HUDEP-2 (cell line): ENCODE results near the gene TFG.
"Not testable (repeated sequence)": the region's sequence is repeated elsewhere in the genome, so short reads cannot be mapped to it uniquely, and the experiment has no call there.

Experiments
- DNase-seq, 76 experiments: peaks; one replicate each; lab custom pipeline; 2025; ENCODE audit not compliant: unreplicated experiment in 76 of 76; lab: John Stamatoyannopoulos, UW

Gene TFG

GRCh38 chr3:100708989-100709841 is at the start of gene TFG:
Gene TFG (plus strand): TSS chr3:100709494. CDS start chr3:100713686, 4,192 bp downstream.
- peak; percentile 39 to 99 (median 95) for DNase-seq

GRCh38 chr3:100661294-100661693 is 48.0 kb upstream of the TFG start:
- not testable (repeated sequence) for DNase-seq

GRCh38 chr3:100662113-100662823 is 47.0 kb upstream of the TFG start:
- DNase-seq, result no peak

- no peak for DNase-seq
Observed at GRCh38 chr3:100665230-100665629, 44.1 kb upstream of the TFG start.

DNA sequence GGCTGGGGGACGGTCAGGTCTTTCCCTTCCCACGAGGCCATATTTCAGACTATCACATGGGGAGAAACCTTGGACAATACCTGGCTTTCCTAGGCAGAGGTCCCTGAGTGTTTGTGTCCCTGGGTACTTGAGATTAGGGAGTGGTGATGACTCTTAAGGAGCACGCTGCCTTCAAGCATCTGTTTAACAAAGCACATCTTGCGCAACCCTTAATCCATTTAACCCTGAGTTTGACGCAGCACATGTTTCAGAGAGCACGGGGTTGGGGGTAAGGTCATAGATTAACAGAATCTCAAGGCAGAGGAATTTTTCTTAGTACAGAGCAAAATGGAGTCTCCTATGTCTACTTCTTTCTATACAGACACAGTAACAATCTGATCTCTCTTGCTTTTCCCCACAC is 42.6 kb upstream of the TFG start:
- DNase-seq, result not testable (repeated sequence)

DNA sequence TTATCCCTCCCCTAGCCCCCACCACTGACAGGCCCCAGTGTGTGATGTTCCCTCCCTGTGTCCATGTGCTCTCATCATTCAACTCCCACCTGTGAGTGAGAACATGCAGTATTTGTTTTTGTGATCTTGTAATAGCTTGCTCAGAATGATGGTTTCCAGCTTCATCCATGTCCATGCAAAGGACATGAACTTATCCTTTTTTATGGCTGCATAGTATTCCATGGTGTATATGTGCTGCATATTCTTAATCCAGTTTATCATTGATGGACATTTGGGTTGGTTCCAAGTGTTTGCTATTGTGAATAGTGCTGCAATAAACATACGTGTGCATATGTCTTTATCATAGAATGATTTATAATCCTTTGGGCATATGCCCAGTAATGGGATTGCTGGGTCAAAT is 42.0 kb upstream of the TFG start:
- not testable (repeated sequence) for DNase-seq

- not testable (repeated sequence) for DNase-seq
Observed at GRCh38 chr3:100670995-100671394, 38.3 kb upstream of the TFG start.

GRCh38 chr3:100681496-100681895 is 27.8 kb upstream of the TFG start:
- no peak for DNase-seq

DNA sequence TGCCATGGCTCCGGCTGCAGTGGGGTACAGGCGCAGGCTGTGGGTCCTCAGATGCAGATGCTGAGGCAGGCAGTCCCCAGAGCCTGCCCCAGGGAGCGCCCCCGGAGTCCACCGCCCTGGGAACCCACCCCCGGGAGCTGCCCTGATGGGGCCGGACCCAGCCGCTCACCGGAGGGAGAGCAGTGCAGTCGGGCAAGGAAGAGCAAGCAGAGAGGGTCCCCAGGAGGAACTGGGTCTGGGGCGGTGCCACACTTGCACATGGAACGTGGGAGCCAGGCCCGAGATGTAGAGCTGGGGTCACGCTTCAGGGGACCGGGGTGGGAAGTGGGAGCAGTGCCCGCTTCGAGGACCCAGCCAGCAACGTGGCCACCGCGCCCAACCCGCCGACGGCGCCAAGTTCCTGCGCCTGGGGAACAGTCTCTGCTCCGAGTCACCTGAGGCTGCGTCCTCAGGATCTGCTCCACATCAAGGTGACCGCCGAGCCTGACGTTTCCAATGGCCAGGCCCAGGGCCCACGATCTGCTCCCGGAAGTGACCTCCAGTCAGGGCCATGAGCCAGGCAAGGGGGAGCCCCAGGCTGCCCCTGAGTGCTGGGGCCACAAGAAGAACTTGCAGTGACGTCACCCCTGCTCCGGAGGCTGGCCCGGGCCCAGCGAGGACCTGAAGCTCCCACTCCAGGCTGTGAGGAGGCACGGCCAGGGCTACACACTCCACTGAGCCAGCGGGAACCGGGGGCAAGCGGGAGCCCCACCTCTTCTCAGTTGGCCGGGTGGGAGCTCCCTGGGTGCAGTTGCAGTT is 27.0 kb upstream of the TFG start:
- DNase-seq, result no peak

GRCh38 chr3:100682854-100683760 is 26.2 kb upstream of the TFG start:
- no peak for DNase-seq

- DNase-seq, result no peak
Observed at GRCh38 chr3:100693225-100693624, 16.1 kb upstream of the TFG start.

GRCh38 chr3:100695696-100696095 is 13.6 kb upstream of the TFG start:
- DNase-seq, result no peak

GRCh38 chr3:100696161-100696560 is 13.1 kb upstream of the TFG start:
- no peak for DNase-seq

DNA sequence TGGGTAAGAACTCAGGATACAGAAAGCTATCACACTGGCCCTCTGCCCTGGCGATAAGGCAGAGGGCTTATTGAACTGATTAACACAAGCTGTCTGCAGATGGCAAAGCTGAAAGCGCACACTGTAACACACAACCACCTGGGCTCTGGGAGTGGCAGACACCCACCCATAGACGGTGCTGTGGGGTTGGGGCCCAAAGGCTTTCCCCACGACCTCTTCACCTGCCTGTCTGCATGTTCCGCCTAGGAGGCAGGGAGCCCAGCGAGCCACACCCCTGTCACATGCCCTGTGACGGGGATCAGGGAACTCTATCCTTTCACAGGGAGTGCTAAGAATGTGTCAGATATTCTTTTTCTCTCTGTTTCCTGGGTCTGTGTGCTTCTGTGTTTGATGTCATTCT is 12.1 kb upstream of the TFG start:
- DNase-seq, result peak in 1 of 76 experiments; percentile 4

DNA sequence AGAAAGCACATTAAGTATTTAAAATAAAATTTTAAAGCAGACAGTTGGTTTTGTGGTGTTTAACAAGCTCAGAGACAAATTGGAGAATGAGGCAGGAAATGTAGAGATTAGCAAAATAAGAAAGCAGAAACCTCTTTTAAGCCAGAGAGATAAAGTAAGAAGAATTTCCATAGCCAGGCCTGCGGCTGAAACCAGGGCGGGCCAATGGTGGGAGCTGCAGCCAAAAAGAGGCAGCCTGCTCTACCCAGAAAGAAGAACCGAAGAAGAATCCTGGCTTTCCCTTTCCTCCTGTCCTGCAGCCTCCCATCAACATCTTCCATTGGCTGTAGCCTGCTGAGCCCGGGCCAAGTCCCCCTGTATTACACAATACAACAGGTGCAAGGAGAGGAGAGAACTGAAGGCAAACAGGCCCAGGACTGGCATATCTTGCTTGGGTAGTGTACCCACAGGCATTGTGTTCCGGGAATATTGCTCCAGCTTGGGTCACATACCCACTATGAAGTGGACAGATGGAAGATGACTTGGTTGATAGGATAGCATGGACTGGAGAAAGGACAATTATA is 11.5 kb upstream of the TFG start:
- no peak for DNase-seq

- no peak for DNase-seq
Observed at GRCh38 chr3:100698736-100699135, 10.6 kb upstream of the TFG start.

GRCh38 chr3:100700708-100701107 is 8.6 kb upstream of the TFG start:
- DNase-seq, result no peak

- no peak for DNase-seq
Observed at GRCh38 chr3:100702082-100702979, 7.0 kb upstream of the TFG start.

- DNase-seq, result no peak
Observed at GRCh38 chr3:100702980-100703345, 6.3 kb upstream of the TFG start.
